Measurements from ENCODE around the gene CHMP4B. TPM values are rescaled to one million over a fixed set of nuclear protein-coding genes. Genes with fewer than 3 reads are reported as not detected.

Gene CHMP4B
- total RNA-seq, 2 experiments from 2014 or later, result 44.2 to 49.3 TPM

- H3K27me3 Mint-ChIP-seq, result no peaks in the 10 kb centered on the region
- DNase-seq, result no peak
- Histone ChIP-seq H3K4me1 (ENCODE audit: insufficient read depth, low read length) (peaks cover 43% of the 10 kb centered on the region), H3K36me3 (ENCODE audit: insufficient read depth, low read length) (no peaks in the 10 kb centered on the region), H3K9me3 (ENCODE audit: control insufficient read depth in 1 of 2, insufficient read depth in 1 of 2, low read length in 2 of 2) (no peaks in the 10 kb centered on the region), H3K4me3 (ENCODE audit: low read length) (no peak overlapping the region), H3K27ac (ENCODE audit: low read depth in 1 of 2, low read length in 2 of 2) (no peak overlapping the region), H3K27me3 (ENCODE audit: control insufficient read depth in 1 of 2, insufficient read depth in 2 of 2, low read length in 2 of 2) (no peaks in the 10 kb centered on the region)
- H3K4me3 Mint-ChIP-seq, result no peak overlapping the region
- H3K9me3 Mint-ChIP-seq, result no peaks in the 10 kb centered on the region
- no peak overlapping the region for H3K27ac Mint-ChIP-seq
- ChIA-PET POLR2A (interaction anchor here (1.4 kb wide), 1 partner anchor 10 kb away, joined by 4 read pairs; the partner anchor contains the start of gene CHMP4B), CTCF (no interaction called here)
- peaks cover 19% of the 10 kb centered on the region for H3K36me3 Mint-ChIP-seq (ENCODE audit: low read depth)
- no peak for ATAC-seq (ENCODE audit: poor library complexity)
- intact Hi-C loops (cut with DNase I, micrococcal nuclease), result no loop called here
- no peak for TF ChIP-seq CTCF (IDR thresholded peaks at IDR 0.05)
- peaks cover 72% of the 10 kb centered on the region for H3K4me1 Mint-ChIP-seq (ENCODE audit: low read depth)
These were observed 9.2 kb downstream of the CHMP4B start for GRCh38 chr20:33820362-33820761.

- Histone ChIP-seq H3K27me3 (ENCODE audit: control insufficient read depth in 1 of 2, insufficient read depth in 2 of 2, low read length in 2 of 2) (no peaks in the 10 kb centered on the region), H3K4me1 (ENCODE audit: insufficient read depth, low read length) (peaks cover 38% of the 10 kb centered on the region), H3K36me3 (ENCODE audit: insufficient read depth, low read length) (peaks cover 3% of the 10 kb centered on the region), H3K4me3 (ENCODE audit: low read length) (no peak overlapping the region), H3K27ac (ENCODE audit: low read depth in 1 of 2, low read length in 2 of 2) (no peak overlapping the region), H3K9me3 (ENCODE audit: control insufficient read depth in 1 of 2, insufficient read depth in 1 of 2, low read length in 2 of 2) (no peaks in the 10 kb centered on the region)
- TF ChIP-seq CTCF (IDR thresholded peaks at IDR 0.05), result no peak
- Mint-ChIP-seq H3K27ac (no peak overlapping the region), H3K4me1 (ENCODE audit: low read depth) (peaks cover 72% of the 10 kb centered on the region), H3K36me3 (ENCODE audit: low read depth) (peaks cover 12% of the 10 kb centered on the region), H3K9me3 (no peaks in the 10 kb centered on the region), H3K4me3 (no peak overlapping the region), H3K27me3 (no peaks in the 10 kb centered on the region)
- no peak for ATAC-seq (ENCODE audit: poor library complexity)
- ChIA-PET POLR2A (no interaction called here), CTCF (no interaction called here)
- DNase-seq, result no peak
- intact Hi-C loops (cut with DNase I, micrococcal nuclease), result no loop called here
These were observed 10.2 kb downstream of the CHMP4B start for GRCh38 chr20:33821270-33821836.

GRCh38 chr20:33822423-33822822 is 11.3 kb downstream of the CHMP4B start:
- intact Hi-C loops (cut with DNase I, micrococcal nuclease), result no loop called here
- Histone ChIP-seq H3K36me3 (ENCODE audit: insufficient read depth, low read length) (peaks cover 3% of the 10 kb centered on the region), H3K27me3 (ENCODE audit: control insufficient read depth in 1 of 2, insufficient read depth in 2 of 2, low read length in 2 of 2) (no peaks in the 10 kb centered on the region), H3K4me1 (ENCODE audit: insufficient read depth, low read length) (peaks cover 41% of the 10 kb centered on the region), H3K4me3 (ENCODE audit: low read length) (no peak overlapping the region), H3K27ac (ENCODE audit: low read depth in 1 of 2, low read length in 2 of 2) (no peak overlapping the region), H3K9me3 (ENCODE audit: control insufficient read depth in 1 of 2, insufficient read depth in 1 of 2, low read length in 2 of 2) (no peaks in the 10 kb centered on the region)
- peaks cover 6% of the 10 kb centered on the region for H3K36me3 Mint-ChIP-seq (ENCODE audit: low read depth)
- ChIA-PET POLR2A (no interaction called here), CTCF (no interaction called here)
- TF ChIP-seq CTCF (IDR thresholded peaks at IDR 0.05), result no peak
- H3K27ac Mint-ChIP-seq, result no peak overlapping the region
- H3K4me1 Mint-ChIP-seq (ENCODE audit: low read depth), result peaks cover 76% of the 10 kb centered on the region
- no peaks in the 10 kb centered on the region for H3K9me3 Mint-ChIP-seq
- no peak overlapping the region for H3K4me3 Mint-ChIP-seq
- H3K27me3 Mint-ChIP-seq, result no peaks in the 10 kb centered on the region
- no peak for ATAC-seq (ENCODE audit: poor library complexity)
- no peak for DNase-seq
